Measurements from ENCODE around the gene MRPS31. TPM values are rescaled to one million over a fixed set of nuclear protein-coding genes. Genes with fewer than 3 reads are reported as not detected.
A peak's percentile ranks its signal among the peaks of the same experiment; 100 is the strongest.
"Not testable (repeated sequence)": the region's sequence is repeated elsewhere in the genome, so short reads cannot be mapped to it uniquely, and the experiment has no call there.

Gene MRPS31
- total and polyA plus RNA-seq, 9 donors = 23.1 to 34.1 (median 27.1) TPM

GRCh38 chr13:40732658-40733057 lies 38.3 kb downstream of the MRPS31 start:
- no peak overlapping the region for H3K4me3 ChIP-seq (ENCODE audit: low read length)
- no peak for DNase-seq
- no peak overlapping the region for H3K27ac ChIP-seq (ENCODE audit: low read length)
- H3K4me1 ChIP-seq (ENCODE audit: control insufficient read depth, insufficient read depth, low read length) = no peaks in the 10 kb centered on the region
- no peaks in the 10 kb centered on the region for H3K27me3 ChIP-seq (ENCODE audit: control insufficient read depth, insufficient read depth, low read length)
- no peaks in the 10 kb centered on the region for H3K9me3 ChIP-seq (replicated peaks; ENCODE audit: control insufficient read depth, low read depth, low read length)
- WGBS (ENCODE audit: insufficient coverage) = no CpG with 5 or more reads among the region's 1 CpG
- peaks cover 4% of the 10 kb centered on the region for H3K36me3 ChIP-seq (ENCODE audit: control insufficient read depth, insufficient read depth, low read length)

- H3K4me3 ChIP-seq (ENCODE audit: low read length) = no peak overlapping the region
- peaks cover 4% of the 10 kb centered on the region for H3K36me3 ChIP-seq (ENCODE audit: control insufficient read depth, insufficient read depth, low read length)
- no peaks in the 10 kb centered on the region for H3K9me3 ChIP-seq (replicated peaks; ENCODE audit: control insufficient read depth, low read depth, low read length)
Observed at GRCh38 chr13:40728595-40728994, 42.4 kb downstream of the MRPS31 start.

DNA sequence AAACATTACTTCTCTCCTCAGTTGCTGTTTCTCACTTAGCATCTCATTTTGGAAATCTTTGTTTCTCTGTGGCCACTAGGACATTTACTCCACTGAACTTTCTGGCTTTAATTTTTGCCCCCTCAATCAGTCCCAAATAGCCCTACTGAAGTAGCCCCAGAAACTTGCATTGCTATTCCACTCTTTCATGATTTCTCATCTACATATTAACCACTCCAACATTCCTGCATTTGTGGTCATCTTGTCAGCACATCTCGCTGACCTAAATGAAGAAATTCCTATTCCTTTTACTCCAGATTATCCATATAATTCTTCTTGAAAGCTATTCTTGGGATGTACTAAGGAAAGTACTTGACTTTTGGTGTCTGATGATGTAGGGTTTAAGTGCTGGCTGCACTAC lies 56.6 kb downstream of the MRPS31 start:
- not testable (repeated sequence) for H3K36me3 ChIP-seq (ENCODE audit: control insufficient read depth, insufficient read depth, low read length); H3K27ac ChIP-seq (ENCODE audit: low read length)
- no CpG with 5 or more reads among the region's 1 CpG for WGBS (ENCODE audit: insufficient coverage)

More at GRCh38 chr13:40728595-40728994, 42.4 kb downstream of the MRPS31 start:
- 97% methylated on average over 3 of the region's 6 CpGs for WGBS (ENCODE audit: insufficient coverage)
- Histone ChIP-seq H3K27ac (ENCODE audit: low read length) (no peak overlapping the region), H3K4me1 (ENCODE audit: control insufficient read depth, insufficient read depth, low read length) (no peaks in the 10 kb centered on the region), H3K27me3 (ENCODE audit: control insufficient read depth, insufficient read depth, low read length) (no peaks in the 10 kb centered on the region)
- DNase-seq = no peak

DNA sequence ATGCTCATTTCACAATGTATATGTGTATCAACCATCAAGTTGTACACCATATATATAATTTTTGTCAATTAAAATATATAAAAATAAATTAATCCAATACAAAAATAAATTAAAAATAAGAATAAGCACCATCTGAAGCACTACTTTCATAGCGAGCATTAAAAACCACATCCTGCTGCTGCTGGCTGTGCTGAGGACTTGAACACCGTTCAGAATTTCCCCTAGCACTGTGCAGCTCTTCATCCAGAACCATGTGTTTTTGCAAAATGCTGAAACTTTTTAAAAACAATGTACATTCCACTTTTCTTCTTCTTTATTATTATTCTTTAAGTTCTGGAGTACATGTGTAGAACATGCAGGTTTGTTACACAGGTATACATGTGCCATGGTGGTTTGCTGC lies 64.6 kb downstream of the MRPS31 start:
- Histone ChIP-seq H3K27me3 (ENCODE audit: control insufficient read depth, insufficient read depth, low read length) (no peaks in the 10 kb centered on the region), H3K27ac (ENCODE audit: low read length) (no peak overlapping the region), H3K9me3 (replicated peaks; ENCODE audit: control insufficient read depth, low read depth, low read length) (no peaks in the 10 kb centered on the region), H3K4me3 (ENCODE audit: low read length) (no peak overlapping the region), H3K36me3 (ENCODE audit: control insufficient read depth, insufficient read depth, low read length) (no peaks in the 10 kb centered on the region), H3K4me1 (ENCODE audit: control insufficient read depth, insufficient read depth, low read length) (no peaks in the 10 kb centered on the region)
- 94% methylated on average over 2 of the region's 2 CpGs for WGBS (ENCODE audit: insufficient coverage)
- DNase-seq = no peak

More for the DNA sequence above, 56.6 kb downstream of the MRPS31 start:
- not testable (repeated sequence) for H3K9me3 ChIP-seq (replicated peaks; ENCODE audit: control insufficient read depth, low read depth, low read length); DNase-seq; H3K4me1 ChIP-seq (ENCODE audit: control insufficient read depth, insufficient read depth, low read length); H3K4me3 ChIP-seq (ENCODE audit: low read length); H3K27me3 ChIP-seq (ENCODE audit: control insufficient read depth, insufficient read depth, low read length)

- Histone ChIP-seq H3K4me1 (ENCODE audit: control insufficient read depth, insufficient read depth, low read length) (no peaks in the 10 kb centered on the region), H3K27ac (ENCODE audit: low read length) (no peak overlapping the region), H3K27me3 (ENCODE audit: control insufficient read depth, insufficient read depth, low read length) (no peaks in the 10 kb centered on the region), H3K4me3 (ENCODE audit: low read length) (no peak overlapping the region), H3K9me3 (replicated peaks; ENCODE audit: control insufficient read depth, low read depth, low read length) (no peaks in the 10 kb centered on the region), H3K36me3 (ENCODE audit: control insufficient read depth, insufficient read depth, low read length) (no peaks in the 10 kb centered on the region)
- 88% methylated on average over 2 of the region's 5 CpGs for whole genome bisulfite sequencing (ENCODE audit: insufficient coverage)
- DNase-seq = no peak
Observed at GRCh38 chr13:40697711-40698110, 73.3 kb downstream of the MRPS31 start.

GRCh38 chr13:40694426-40694825 lies 76.6 kb downstream of the MRPS31 start:
- Histone ChIP-seq H3K4me1 (ENCODE audit: control insufficient read depth, insufficient read depth, low read length) (no peaks in the 10 kb centered on the region), H3K4me3 (ENCODE audit: low read length) (no peak overlapping the region), H3K27me3 (ENCODE audit: control insufficient read depth, insufficient read depth, low read length) (no peaks in the 10 kb centered on the region), H3K9me3 (replicated peaks; ENCODE audit: control insufficient read depth, low read depth, low read length) (no peaks in the 10 kb centered on the region), H3K27ac (ENCODE audit: low read length) (no peak overlapping the region), H3K36me3 (ENCODE audit: control insufficient read depth, insufficient read depth, low read length) (no peaks in the 10 kb centered on the region)
- DNase-seq = no peak
- WGBS (ENCODE audit: insufficient coverage) = no CpG with 5 or more reads among the region's 4 CpGs

DNA sequence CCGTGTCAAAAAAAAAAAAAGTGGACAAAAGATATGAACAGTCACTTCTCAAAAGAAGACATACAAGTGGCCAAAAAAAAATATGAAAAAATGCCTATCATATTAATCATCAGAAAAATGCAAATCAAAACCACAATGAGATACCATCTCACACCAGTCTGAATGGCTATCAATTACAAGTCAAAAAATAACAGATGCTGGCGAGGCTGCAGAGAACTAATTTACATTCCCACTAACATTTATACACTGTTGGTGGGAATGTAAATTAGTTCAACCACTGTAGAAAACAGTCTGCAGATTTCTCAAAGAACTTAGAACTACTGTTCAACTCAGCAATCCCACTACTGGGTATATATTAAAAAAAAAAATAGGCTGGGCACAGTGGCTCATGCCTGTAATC lies 78.0 kb downstream of the MRPS31 start:
- DNase-seq = no peak
- H3K36me3 ChIP-seq (ENCODE audit: control insufficient read depth, insufficient read depth, low read length) = no peaks in the 10 kb centered on the region
- no peak overlapping the region for H3K27ac ChIP-seq (ENCODE audit: low read length)
- WGBS (ENCODE audit: insufficient coverage) = no CpG with 5 or more reads among the region's 2 CpGs
- H3K4me3 ChIP-seq (ENCODE audit: low read length) = no peak overlapping the region
- no peaks in the 10 kb centered on the region for H3K27me3 ChIP-seq (ENCODE audit: control insufficient read depth, insufficient read depth, low read length)
- no peaks in the 10 kb centered on the region for H3K4me1 ChIP-seq (ENCODE audit: control insufficient read depth, insufficient read depth, low read length)
- H3K9me3 ChIP-seq (replicated peaks; ENCODE audit: control insufficient read depth, low read depth, low read length) = no peaks in the 10 kb centered on the region

DNA sequence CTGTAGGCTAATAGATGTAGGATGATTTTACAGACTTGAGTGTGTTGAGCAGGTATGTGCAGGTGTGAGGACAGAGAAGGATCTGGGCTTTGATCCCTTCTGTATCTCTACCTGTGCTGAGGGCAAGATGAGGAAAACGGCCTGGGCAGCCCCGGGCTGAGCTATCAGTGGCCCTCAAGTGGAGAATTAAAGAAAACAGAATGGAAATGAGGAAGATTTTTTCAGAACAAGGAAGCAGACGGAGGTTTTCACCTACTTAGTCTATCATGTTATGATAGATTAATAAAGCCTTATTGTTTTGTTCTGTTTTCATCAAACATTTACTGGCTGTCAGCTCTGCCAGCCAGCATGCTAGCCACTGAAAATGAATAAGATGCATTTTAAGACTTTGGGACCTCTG lies 82.2 kb downstream of the MRPS31 start:
- Histone ChIP-seq H3K4me1 (ENCODE audit: control insufficient read depth, insufficient read depth, low read length) (no peaks in the 10 kb centered on the region), H3K4me3 (ENCODE audit: low read length) (no peak overlapping the region), H3K36me3 (ENCODE audit: control insufficient read depth, insufficient read depth, low read length) (no peaks in the 10 kb centered on the region), H3K9me3 (replicated peaks; ENCODE audit: control insufficient read depth, low read depth, low read length) (no peaks in the 10 kb centered on the region), H3K27me3 (ENCODE audit: control insufficient read depth, insufficient read depth, low read length) (no peaks in the 10 kb centered on the region), H3K27ac (ENCODE audit: low read length) (no peak overlapping the region)
- 77% methylated on average over 2 of the region's 3 CpGs for WGBS (ENCODE audit: insufficient coverage)
- DNase-seq = no peak

DNA sequence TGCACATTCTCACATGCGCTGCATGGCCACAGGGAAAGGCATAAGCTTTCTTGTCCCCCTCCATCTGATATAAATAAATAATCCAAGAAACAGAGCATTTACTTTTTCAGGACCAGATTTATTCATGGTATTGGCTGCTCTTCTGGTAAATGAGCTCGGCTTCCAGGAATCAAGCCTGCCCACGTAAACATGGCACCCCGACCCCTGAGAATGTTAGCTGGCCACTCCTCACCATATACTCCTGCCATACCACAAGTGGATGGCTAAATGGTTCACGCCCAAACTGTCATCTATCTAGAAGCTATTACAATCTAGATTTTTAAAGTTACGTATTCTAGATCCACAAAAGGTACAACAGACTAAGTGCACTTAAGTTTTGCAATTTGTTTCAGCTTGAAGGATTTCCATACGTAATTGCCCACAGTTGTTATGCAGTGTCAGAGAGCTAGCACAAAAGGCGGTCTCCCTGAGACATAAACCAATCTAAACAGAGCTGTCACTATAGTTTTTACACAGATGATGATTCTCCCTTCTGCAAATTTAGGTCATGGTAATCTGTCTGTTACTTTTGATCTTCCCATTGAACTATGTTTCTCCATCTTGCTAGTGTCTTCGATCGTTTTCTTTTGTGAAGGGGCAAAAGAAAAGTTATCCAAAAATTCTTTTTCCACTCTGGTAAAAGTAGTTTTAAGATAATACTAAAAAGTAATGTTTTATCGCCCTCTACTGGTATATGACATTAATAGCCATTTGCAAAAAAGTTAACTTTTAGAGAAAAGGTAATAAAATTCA lies 88.3 kb downstream of the MRPS31 start:
- no peaks in the 10 kb centered on the region for H3K36me3 ChIP-seq (ENCODE audit: control insufficient read depth, insufficient read depth, low read length)
- H3K9me3 ChIP-seq (replicated peaks; ENCODE audit: control insufficient read depth, low read depth, low read length) = no peaks in the 10 kb centered on the region
- 78% methylated on average over 4 of the region's 11 CpGs for WGBS (ENCODE audit: insufficient coverage)
- peaks cover 22% of the 10 kb centered on the region for H3K4me1 ChIP-seq (ENCODE audit: control insufficient read depth, insufficient read depth, low read length)
- H3K27ac ChIP-seq (ENCODE audit: low read length) = no peak overlapping the region
- peak; percentile 61 for DNase-seq
- H3K4me3 ChIP-seq (ENCODE audit: low read length) = no peak overlapping the region
- no peaks in the 10 kb centered on the region for H3K27me3 ChIP-seq (ENCODE audit: control insufficient read depth, insufficient read depth, low read length)

DNA sequence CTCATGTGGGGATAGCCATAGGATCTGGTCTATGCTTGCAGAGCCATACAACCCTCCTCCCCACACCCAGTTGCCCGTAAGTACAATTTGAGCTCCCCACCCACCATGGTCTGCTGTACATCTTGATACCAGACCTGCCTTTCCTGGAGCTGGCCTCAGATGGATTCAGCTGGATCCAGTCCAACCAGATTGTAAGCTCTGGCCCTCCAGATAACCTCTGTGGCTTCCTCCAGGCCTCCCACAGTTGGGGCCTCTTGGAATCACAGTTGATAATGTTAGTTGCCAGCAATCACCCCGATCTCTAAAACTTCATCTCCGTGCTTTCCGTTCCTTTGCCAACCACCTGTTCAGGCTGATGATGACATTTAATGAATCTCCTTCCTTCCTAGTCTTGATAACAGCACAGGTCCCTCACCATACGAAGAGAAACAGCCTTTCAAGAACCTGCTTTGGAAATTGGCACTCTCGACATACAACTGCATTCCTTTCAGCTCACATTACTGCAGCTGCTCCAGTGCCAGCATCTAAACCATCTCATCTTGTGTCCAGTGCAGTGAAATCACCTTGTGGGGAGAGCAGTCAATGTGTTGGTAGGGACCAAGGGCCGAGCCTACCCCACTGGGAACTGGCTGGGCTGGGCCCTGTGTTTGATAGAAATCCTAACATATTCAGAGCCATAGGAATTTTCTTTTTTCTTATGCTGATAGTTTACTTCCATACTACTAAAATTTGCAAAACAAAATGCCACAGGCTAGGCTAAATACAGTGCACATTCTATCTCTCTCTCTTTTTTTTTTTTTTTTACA lies 89.4 kb downstream of the MRPS31 start:
- Histone ChIP-seq H3K9me3 (replicated peaks; ENCODE audit: control insufficient read depth, low read depth, low read length) (no peaks in the 10 kb centered on the region), H3K36me3 (ENCODE audit: control insufficient read depth, insufficient read depth, low read length) (no peaks in the 10 kb centered on the region), H3K4me3 (ENCODE audit: low read length) (no peak overlapping the region), H3K4me1 (ENCODE audit: control insufficient read depth, insufficient read depth, low read length) (peaks cover 22% of the 10 kb centered on the region), H3K27me3 (ENCODE audit: control insufficient read depth, insufficient read depth, low read length) (no peaks in the 10 kb centered on the region), H3K27ac (ENCODE audit: low read length) (peak overlapping the region; percentile 69)
- DNase-seq = peak; percentile 79
- WGBS (ENCODE audit: insufficient coverage) = 54% methylated on average over 6 of the region's 7 CpGs

Data from muscle of leg (tissue), 11 donors.